Trophoblast cell (in vitro differentiated cells and primary cell): ENCODE results near the gene BBS9.

Experiments
- DNase-seq, 2 donors: peaks; one replicate each; pipeline ENCODE4 v3.0.0-alpha.2; 2016
- H2AFZ ChIP-seq: 2 replicates; pipeline ENCODE4 v1.6.1; 2013; ENCODE audit warnings: low read length, moderate library complexity, mild to moderate bottlenecking; ENCODE audit not compliant: insufficient read depth, poor library complexity
- H2AK5ac ChIP-seq: 2 replicates; pipeline ENCODE4 v1.6.1; 2013; ENCODE audit warnings: mild to moderate bottlenecking, low read length
- H2BK120ac ChIP-seq: 2 replicates; pipeline ENCODE4 v1.6.1; 2013; ENCODE audit warnings: low read length, mild to moderate bottlenecking, moderate library complexity; ENCODE audit not compliant: insufficient read depth, poor library complexity
- H2BK12ac ChIP-seq: 2 replicates; pipeline ENCODE4 v1.6.1; 2013; ENCODE audit warnings: mild to moderate bottlenecking, low read length, moderate library complexity
- H2BK5ac ChIP-seq: 2 replicates; pipeline ENCODE4 v1.6.1; 2013; ENCODE audit warnings: low read length, low read depth, moderate library complexity, mild to moderate bottlenecking; ENCODE audit not compliant: poor library complexity
- H3K14ac ChIP-seq: 2 replicates; pipeline ENCODE4 v1.6.1; 2013; ENCODE audit warnings: mild to moderate bottlenecking, low read length
- H3K18ac ChIP-seq: 2 replicates; pipeline ENCODE4 v1.6.1; 2013; ENCODE audit warnings: mild to moderate bottlenecking, low read length
- H3K23ac ChIP-seq: 2 replicates; pipeline ENCODE4 v1.6.1; 2013; ENCODE audit warnings: low read length
- H3K27ac ChIP-seq: 2 replicates; pipeline ENCODE4 v1.5.1; 2013; ENCODE audit warnings: low read depth, mild to moderate bottlenecking, inconsistent platforms, low read length, moderate library complexity
- H3K27me3 ChIP-seq: 2 replicates; pipeline ENCODE4 v1.6.1; 2013; ENCODE audit warnings: inconsistent platforms, mild to moderate bottlenecking, low read length, moderate library complexity; ENCODE audit not compliant: insufficient read depth
- H3K36me3 ChIP-seq, 2 experiments: 1 replicate in 1 of 2; 2 replicates in 1 of 2; pipeline ENCODE4 v1.6.1; 2013; ENCODE audit warnings: low read length in 2 of 2, mild to moderate bottlenecking in 2 of 2, moderate library complexity in 1 of 2; ENCODE audit not compliant: insufficient read depth in 2 of 2, control insufficient read depth in 1 of 2
- H3K4ac ChIP-seq: 2 replicates; pipeline ENCODE4 v1.6.1; 2013; ENCODE audit warnings: low read depth, mild to moderate bottlenecking, low read length, moderate library complexity
- H3K4me1 ChIP-seq, 2 experiments: 1 replicate in 1 of 2; 2 replicates in 1 of 2; pipeline ENCODE4 v1.6.1; 2013; ENCODE audit warnings: low read length in 2 of 2, mild to moderate bottlenecking in 2 of 2, moderate library complexity in 1 of 2; ENCODE audit not compliant: insufficient read depth in 2 of 2, control insufficient read depth in 1 of 2
- H3K4me2 ChIP-seq: 2 replicates; pipeline ENCODE4 v1.6.1; 2013; ENCODE audit warnings: inconsistent platforms, mild to moderate bottlenecking, low read length, moderate library complexity
- H3K4me3 ChIP-seq: 2 replicates; pipeline ENCODE4 v1.5.1; 2013; ENCODE audit warnings: mild to moderate bottlenecking, low read depth, low read length, inconsistent platforms
- H3K79me1 ChIP-seq: one replicate; pipeline ENCODE4 v1.6.1; 2013; ENCODE audit warnings: low read length
- H3K79me2 ChIP-seq: 2 replicates; pipeline ENCODE4 v1.6.1; 2013; ENCODE audit warnings: low read length, mild to moderate bottlenecking; ENCODE audit not compliant: control insufficient read depth, insufficient read depth, poor library complexity
- H3K9ac ChIP-seq: 2 replicates; pipeline ENCODE4 v1.6.1; 2013; ENCODE audit warnings: mild to moderate bottlenecking, low read length
- H3K9me3 ChIP-seq: 2 replicates; pipeline ENCODE4 v1.6.1; 2013; ENCODE audit warnings: low read depth, mild to moderate bottlenecking, control low read depth, inconsistent platforms, low read length; ENCODE audit not compliant: insufficient read depth
- H4K12ac ChIP-seq: 2 replicates; pipeline ENCODE4 v1.6.1; 2013; ENCODE audit warnings: low read depth, mild to moderate bottlenecking, low read length, moderate library complexity
- H4K8ac ChIP-seq: 2 replicates; pipeline ENCODE4 v1.6.1; 2013; ENCODE audit warnings: low read depth, mild to moderate bottlenecking, low read length, moderate library complexity
- H4K91ac ChIP-seq: one replicate; pipeline ENCODE4 v1.6.1; 2013; ENCODE audit warnings: low read depth, mild to moderate bottlenecking, low read length, moderate library complexity
- WGBS: extraction: QIAGEN DNeasy Blood & Tissue Kit; methylation state at CpG from one replicate; pipeline ENCODE4 v1.1.7; 2013; ENCODE audit warnings: missing lambda C conversion rate; ENCODE audit not compliant: insufficient read length, insufficient coverage; ENCODE audit errors: extremely low coverage; 5-methylcytosine and 5-hydroxymethylcytosine counted together

Gene BBS9

GRCh38 chr7:33535989-33536388 lies 406.6 kb downstream of the BBS9 start:
- H3K79me2 ChIP-seq, result no peaks in the 10 kb centered on the region
- H3K18ac ChIP-seq, result no peak overlapping the region
- no peaks in the 10 kb centered on the region for H3K27me3 ChIP-seq
- peaks cover 3% of the 10 kb centered on the region for H3K9me3 ChIP-seq
- no peak overlapping the region for H3K9ac ChIP-seq
- H3K4me1 ChIP-seq, result peaks cover 4 to 5% of the 10 kb centered on the region in 2 experiments
- H2AFZ ChIP-seq, result no peak overlapping the region
- no peak overlapping the region for H4K91ac ChIP-seq
- H2AK5ac ChIP-seq, result no peak overlapping the region
- no peaks in the 10 kb centered on the region for H3K79me1 ChIP-seq
- no peak overlapping the region for H3K14ac ChIP-seq
- no peak overlapping the region for H4K12ac ChIP-seq
- WGBS, result no CpG with 5 or more reads among the region's 7 CpGs
- no peak overlapping the region for H3K4me3 ChIP-seq
- no peak overlapping the region for H3K4ac ChIP-seq
- H3K27ac ChIP-seq, result no peak overlapping the region
- H4K8ac ChIP-seq, result no peak overlapping the region
- H2BK12ac ChIP-seq, result no peak overlapping the region
- no peak overlapping the region for H2BK120ac ChIP-seq
- H3K36me3 ChIP-seq, result peaks cover 0 to 4% of the 10 kb centered on the region in 2 experiments
- DNase-seq, result no peak
- no peak overlapping the region for H3K4me2 ChIP-seq
- H3K23ac ChIP-seq, result no peak overlapping the region
- no peak overlapping the region for H2BK5ac ChIP-seq

GRCh38 chr7:33536398-33537103 lies 407.2 kb downstream of the BBS9 start:
- Histone ChIP-seq H3K27me3 (no peaks in the 10 kb centered on the region), H4K12ac (no peak overlapping the region), H3K4me2 (no peak overlapping the region), H3K4me3 (no peak overlapping the region), H3K36me3 (peaks cover 0 to 4% of the 10 kb centered on the region in 2 experiments), H3K4ac (no peak overlapping the region), H4K91ac (no peak overlapping the region), H3K18ac (no peak overlapping the region), H2BK12ac (no peak overlapping the region), H4K8ac (no peak overlapping the region), H3K14ac (no peak overlapping the region), H3K79me2 (no peaks in the 10 kb centered on the region), H3K9me3 (peaks cover 3% of the 10 kb centered on the region), H3K79me1 (no peaks in the 10 kb centered on the region), H3K27ac (no peak overlapping the region), H2BK120ac (no peak overlapping the region), H3K4me1 (peaks cover 4 to 5% of the 10 kb centered on the region in 2 experiments), H2AK5ac (no peak overlapping the region), H3K9ac (no peak overlapping the region), H3K23ac (no peak overlapping the region), H2BK5ac (no peak overlapping the region), H2AFZ (no peak overlapping the region)
- no peak for DNase-seq
- WGBS, result no CpG with 5 or more reads among the region's 4 CpGs

GRCh38 chr7:33537104-33537477 lies 407.7 kb downstream of the BBS9 start:
- Histone ChIP-seq H3K27me3 (no peaks in the 10 kb centered on the region), H3K4ac (no peak overlapping the region), H3K9me3 (peaks cover 3% of the 10 kb centered on the region), H3K4me1 (peaks cover 4 to 5% of the 10 kb centered on the region in 2 experiments), H2AK5ac (no peak overlapping the region), H3K4me2 (no peak overlapping the region), H3K79me1 (no peaks in the 10 kb centered on the region), H3K79me2 (no peaks in the 10 kb centered on the region), H4K8ac (no peak overlapping the region), H3K9ac (no peak overlapping the region), H2BK5ac (no peak overlapping the region), H3K36me3 (peaks cover 0 to 4% of the 10 kb centered on the region in 2 experiments), H4K12ac (no peak overlapping the region), H3K14ac (no peak overlapping the region), H3K18ac (no peak overlapping the region), H3K23ac (no peak overlapping the region), H2BK12ac (no peak overlapping the region), H3K27ac (no peak overlapping the region), H4K91ac (no peak overlapping the region), H2BK120ac (no peak overlapping the region), H2AFZ (no peak overlapping the region), H3K4me3 (no peak overlapping the region)
- no CpG with 5 or more reads among the region's 3 CpGs for WGBS
- no peak for DNase-seq

DNA sequence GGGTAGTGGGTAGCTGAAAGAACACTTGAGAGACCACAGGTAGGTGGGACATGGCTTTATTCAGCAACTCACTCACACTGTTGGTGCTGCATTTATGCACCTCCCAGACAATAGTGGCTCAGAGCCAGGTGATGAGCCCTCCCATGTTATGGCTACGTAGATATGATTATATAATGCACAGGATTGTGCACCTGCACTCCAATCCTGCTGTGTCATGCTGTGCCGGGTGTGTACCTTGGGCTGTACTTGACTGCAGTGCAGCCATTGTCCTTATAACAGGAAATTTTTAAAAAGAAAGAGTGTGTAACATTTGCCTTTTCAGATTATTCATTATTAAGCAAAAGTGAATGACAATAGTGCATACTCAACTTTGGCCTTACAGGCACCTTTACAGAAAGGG lies 409.8 kb downstream of the BBS9 start:
- Histone ChIP-seq H2BK120ac (no peak overlapping the region), H3K27ac (no peak overlapping the region), H3K9ac (no peak overlapping the region), H3K79me2 (no peaks in the 10 kb centered on the region), H3K4me3 (no peak overlapping the region), H4K8ac (no peak overlapping the region), H2BK5ac (no peak overlapping the region), H3K23ac (no peak overlapping the region), H3K27me3 (no peaks in the 10 kb centered on the region), H3K18ac (no peak overlapping the region), H4K12ac (no peak overlapping the region), H4K91ac (no peak overlapping the region), H2AFZ (no peak overlapping the region), H3K4me2 (no peak overlapping the region), H3K36me3 (peaks cover 0 to 4% of the 10 kb centered on the region in 2 experiments), H3K79me1 (no peaks in the 10 kb centered on the region), H3K14ac (no peak overlapping the region), H3K9me3 (peaks cover 3% of the 10 kb centered on the region), H2AK5ac (no peak overlapping the region), H3K4me1 (peaks cover 3 to 4% of the 10 kb centered on the region in 2 experiments), H2BK12ac (no peak overlapping the region), H3K4ac (no peak overlapping the region)
- WGBS, result no CpG with 5 or more reads among the region's 2 CpGs
- no peak for DNase-seq
